AG20443 (cell line): ENCODE data around the gene PSMA7.

Experiments
- DNase-seq: peaks from one replicate; pipeline ENCODE4 v3.0.0; 2012; ENCODE audit warnings: low spot score, mixed read lengths

PSMA7 gene

DNA sequence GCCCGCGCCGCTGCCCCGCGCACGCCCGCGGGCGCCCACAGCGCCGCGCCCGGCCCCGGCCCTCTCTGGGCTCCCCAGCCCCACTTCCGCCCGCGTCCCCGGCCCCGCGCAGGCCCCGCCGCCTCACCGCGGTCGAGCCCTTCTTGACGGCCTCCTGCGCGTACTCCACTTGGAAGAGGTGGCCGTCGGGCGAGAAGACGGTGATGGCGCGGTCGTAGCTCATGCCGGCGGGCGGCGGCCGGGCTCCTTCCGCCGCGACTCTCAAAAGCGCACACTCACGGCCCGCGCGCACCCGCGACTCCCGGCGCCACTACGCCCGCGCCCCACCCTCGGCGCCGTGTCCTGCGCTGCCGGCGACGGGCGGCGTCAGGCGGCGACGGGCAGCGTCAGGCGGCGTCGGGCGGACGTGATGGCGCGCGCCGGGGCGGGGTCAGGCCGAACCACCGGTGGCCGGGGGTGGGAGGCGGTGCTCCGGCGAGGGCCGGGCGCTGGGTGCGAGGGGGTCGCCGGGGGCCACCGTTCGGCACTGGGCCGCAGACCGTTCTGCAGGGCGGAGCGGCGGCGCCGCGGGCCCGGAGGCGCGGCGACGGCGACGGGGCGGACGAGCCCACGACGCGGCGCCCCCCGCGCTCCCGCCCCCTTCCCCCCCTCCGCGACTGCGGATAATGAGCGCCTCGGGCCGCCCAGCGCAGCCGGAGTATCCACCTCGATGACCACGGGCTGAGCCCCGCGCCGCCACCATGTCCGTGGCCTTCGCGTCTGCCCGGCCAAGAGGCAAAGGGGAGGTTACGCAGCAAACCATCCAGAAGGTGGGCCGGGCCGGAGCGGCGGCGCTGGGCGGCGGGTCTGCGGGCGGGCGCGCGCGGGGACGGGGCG is at the start of gene PSMA7, which contains the start of gene SS18L1:
Gene PSMA7 (minus strand): TSS at position 314 of the 876 bp plus-strand sequence. CDS start 91 bp downstream, at position 223.
Gene SS18L1 (plus strand): TSS at position 689 of the 876 bp plus-strand sequence. CDS start 52 bp downstream, at position 741.
- DNase-seq: peak; percentile 96

- DNase-seq: no peak
These were observed 49.4 kb upstream of the PSMA7 start for GRCh38 chr20:62192635-62193034.

DNA sequence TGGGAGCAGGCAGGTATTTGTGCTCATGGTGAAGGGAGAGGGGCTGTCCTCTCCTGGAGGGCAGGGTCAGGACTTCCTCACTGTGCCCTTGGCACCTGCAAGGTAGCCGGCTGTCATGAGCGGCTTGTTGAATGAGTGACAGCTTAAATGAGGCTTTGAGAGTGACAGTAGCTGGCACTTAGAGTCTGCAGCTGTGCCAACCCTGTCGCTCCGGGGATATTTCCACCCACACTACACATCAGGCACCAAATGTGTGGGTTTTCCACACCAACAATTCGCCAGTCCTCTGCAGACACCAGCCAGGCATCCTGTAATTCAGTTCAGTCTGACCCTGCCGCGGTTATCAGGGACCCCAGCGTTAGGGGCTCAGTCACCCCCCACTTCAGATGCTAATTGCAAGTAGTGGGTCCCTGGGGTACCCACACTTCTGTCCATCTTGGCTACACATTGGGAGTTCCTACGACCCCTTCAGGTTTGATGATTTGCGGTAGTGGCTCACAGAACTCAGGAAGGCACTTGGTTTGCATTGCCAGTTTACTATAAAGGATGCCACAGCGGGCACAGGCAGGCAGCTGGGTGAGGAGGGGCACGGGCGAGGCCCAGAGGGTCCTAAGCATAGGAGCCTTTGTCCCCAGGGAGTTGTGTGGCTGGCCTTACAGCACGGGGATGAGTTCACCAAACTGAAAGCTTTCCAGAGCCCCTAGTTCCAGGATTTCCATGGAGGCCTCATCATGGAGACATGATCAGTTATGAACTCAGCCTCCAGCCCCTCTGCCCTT is 48.8 kb upstream of the PSMA7 start:
- DNase-seq: no peak

- DNase-seq: no peak
These were observed 47.6 kb upstream of the PSMA7 start for GRCh38 chr20:62190639-62191411.

DNA sequence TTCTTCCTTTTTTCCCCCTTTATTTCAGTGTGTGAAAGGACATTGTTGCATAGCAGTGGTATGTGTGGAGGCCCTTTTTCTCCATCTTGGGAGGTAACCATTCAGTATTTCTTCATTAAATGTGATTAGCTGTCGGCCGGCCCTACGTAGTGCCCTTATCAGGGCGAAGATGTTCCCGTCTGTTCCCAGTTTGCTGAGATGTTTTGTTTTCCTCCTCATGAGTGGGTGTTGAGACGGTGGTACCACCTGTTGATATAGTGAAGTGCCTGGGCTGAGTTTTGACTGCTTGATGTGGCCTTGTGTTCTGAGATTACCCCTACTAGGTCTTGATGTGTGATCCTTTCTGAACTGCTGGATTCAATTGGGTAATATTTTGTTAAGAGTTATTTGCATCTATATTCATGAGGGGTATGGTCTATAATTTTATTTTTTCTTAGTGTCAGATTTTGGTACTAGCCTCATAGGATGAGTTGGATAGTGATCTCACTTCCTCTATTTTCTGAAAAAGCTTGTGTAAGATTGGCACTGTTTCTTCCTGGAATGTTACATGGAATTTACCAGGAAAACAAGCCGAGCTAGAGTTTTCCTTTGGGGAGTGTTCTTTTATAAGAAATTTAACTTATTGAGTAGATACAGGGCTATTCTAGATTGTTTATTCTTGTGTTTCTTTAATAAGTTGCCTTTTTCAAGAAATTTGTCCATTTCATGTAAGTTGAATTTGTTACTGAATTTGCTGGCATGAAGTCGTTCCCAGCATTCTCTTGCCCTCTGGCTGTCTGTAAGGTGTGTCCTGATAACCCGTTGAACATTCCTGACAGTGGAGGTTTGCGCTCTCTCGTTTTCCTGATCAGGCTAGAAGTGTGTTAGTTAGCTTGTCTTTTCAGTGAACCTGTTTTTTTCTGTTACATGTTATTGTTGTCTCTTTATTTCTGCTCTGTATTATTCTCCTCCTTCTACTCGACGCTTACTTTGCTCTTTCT is 44.0 kb upstream of the PSMA7 start:
- DNase-seq: peak; percentile 47

- DNase-seq: no peak
These were observed 42.9 kb upstream of the PSMA7 start for GRCh38 chr20:62186096-62186426.

- peak; percentile 43 for DNase-seq
These were observed 40.4 kb upstream of the PSMA7 start for GRCh38 chr20:62183426-62184142.

DNA sequence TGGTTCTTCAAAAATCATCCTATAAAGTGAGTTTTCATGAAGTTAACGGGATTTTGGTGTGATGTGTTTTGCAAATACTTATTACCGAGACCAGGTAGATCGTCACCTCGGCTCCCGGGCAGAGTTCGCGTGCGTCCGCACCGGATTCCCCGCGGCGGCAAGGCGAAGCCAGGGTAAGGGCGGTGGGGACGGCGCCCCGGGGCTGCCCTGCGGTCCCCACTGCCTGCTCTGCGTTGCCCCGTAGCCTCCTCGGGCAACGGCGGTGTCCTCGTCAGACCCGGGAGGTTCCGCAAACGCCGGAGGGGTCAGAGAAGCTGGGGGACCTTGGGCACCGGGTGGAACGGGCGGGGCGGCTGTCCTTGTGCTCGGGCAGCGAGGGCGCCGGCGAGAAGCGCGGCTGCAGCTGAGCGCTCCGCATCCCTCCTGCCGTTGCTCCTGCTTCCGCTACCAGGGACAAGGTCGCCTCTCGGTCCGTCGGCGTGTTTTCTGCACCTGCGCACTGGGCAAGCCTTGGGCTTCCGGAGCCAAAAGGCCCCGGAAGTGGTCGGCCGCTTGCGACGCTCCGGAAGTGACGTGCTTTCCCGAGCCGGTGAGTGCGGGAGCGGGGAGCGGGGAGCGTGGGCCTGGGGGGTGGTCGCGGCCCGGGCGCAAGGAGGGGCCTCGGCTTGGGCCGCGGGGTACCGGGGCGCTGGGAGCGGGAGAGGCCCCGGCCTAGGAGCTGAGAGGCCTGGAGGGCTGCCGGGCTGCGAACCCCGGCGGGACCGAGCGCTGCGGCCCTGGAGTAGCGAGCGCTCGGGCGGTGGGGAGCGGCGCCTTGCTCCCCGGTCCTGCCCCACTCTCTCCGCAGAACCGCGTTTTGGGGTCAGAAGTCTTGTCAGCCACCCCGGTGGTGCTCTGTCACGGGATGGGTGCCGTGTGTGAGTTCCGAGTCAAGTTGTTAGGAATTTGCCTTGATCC is 39.6 kb upstream of the PSMA7 start, which contains the start of gene MTG2:
Gene MTG2 (plus strand): TSS at position 560 of the 957 bp plus-strand sequence. CDS start 10,393 bp downstream, outside the sequence.
- peak; percentile 100 for DNase-seq

GRCh38 chr20:62181808-62182207 is 38.6 kb upstream of the PSMA7 start:
- no peak for DNase-seq

GRCh38 chr20:62179162-62179504 is 35.9 kb upstream of the PSMA7 start:
- no peak for DNase-seq

DNA sequence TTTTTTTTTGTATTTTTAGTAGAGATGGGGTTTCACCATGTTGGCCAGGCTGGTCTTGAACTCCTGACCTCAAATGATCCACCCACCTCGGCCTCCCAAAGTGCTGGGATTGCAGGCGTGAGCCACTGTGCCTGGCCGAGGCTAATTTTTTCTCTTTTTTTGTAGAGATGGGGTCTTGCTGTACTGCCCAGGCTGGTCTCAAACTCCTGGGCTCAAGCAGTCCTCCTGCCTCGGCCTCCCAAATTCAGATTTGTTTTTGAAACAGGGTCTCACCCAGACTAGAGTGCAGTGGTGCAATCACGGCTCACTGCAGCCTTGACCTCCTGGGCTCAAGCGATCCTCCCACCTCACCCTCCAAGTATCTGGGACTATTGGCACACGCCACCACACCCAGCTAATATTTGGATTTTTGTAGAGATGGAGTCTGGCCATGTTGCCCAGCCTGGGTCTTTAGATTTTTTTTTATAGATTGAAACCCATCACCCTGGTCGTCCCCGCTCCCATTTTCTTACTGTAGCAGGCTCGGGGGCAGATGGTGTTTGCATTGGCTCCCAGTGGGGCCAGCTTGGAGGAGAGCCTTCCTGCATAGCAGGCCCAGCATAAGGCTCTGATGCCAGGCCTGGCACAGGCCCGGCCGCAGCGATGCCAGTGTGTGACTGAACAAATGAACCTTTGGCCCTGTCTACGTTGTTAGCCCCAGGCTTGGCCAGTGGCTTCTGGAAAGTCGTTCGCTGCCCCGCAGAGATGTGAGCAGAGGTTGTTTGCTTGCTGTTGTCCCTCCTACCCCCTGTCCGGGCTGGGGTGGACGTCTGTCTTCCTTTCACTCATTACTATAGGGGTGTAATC is 35.3 kb upstream of the PSMA7 start:
- no peak for DNase-seq

- DNase-seq: no peak
These were observed 34.1 kb upstream of the PSMA7 start for GRCh38 chr20:62177307-62177706.

DNA sequence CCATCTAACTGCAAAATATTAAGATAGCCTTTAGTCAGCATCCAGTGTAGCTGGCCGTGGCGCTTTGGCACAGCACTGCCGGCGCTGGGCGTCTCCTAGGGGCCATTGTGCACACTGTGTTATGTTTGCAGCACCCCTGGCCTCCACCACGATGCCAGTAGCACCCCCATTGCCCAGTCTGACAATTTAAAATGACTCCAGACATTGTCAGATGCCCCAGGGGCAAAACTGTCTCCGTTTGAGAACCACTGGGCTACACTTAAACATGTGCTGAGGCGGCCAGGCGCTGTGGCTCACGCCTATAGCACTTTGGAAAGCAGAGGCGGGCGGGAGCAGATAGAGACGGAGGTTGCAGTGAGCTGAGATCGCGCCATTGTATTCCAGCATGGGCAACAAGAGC is 33.7 kb upstream of the PSMA7 start:
- no peak for DNase-seq

GRCh38 chr20:62175711-62176110 is 32.5 kb upstream of the PSMA7 start:
- DNase-seq: no peak

GRCh38 chr20:62174870-62175624 is 31.9 kb upstream of the PSMA7 start:
- no peak for DNase-seq

DNA sequence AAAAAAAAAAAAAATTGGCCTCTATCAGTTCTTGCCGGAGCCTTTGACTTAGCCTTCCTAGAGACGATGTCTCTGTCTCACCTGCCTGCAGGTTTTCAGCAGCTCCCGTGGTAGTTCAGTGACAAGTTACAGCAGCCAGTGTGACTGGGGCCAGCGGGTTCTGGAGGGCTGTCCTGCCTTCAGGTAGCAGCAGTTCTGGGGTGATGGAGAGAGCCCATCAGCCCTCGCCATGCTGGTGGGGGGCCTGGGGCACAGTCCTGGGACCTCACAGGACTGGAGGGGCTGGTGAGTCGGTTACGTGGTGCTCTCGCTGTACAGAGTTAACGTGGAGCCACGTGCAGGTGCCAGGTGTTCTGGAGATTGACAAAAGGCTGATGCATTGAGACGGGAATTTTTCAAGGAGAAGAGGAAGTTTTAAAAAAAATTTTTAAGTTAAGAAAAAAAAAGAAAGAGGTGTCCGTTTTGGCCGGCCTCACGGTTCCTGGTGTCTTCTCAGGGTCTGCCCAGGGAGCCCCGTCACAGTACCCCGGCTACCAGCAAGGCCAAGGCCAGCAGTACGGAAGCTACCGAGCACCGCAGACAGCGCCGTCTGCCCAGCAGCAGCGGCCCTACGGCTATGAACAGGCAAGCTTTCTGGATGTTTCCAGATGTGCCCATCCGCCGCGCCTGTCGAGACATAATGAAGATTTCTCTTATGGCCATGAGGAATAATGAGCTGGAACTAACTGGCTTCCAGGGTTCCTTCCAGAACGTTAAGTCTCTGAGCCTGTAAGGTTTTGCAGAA is 31.0 kb upstream of the PSMA7 start:
- DNase-seq: no peak

- DNase-seq: no peak
These were observed 29.5 kb upstream of the PSMA7 start for GRCh38 chr20:62172666-62173065.
